Activated naive CD4-positive, alpha-beta T cell treated with anti-CD3 and anti-CD28 coated beads for 36 hours (primary cell): ENCODE measurements around the gene MACIR. TPM values are rescaled to one million over a fixed set of nuclear protein-coding genes. Genes with fewer than 3 reads are reported as not detected.

Experiments
- CTCF ChIA-PET: fragments of 350-600 bp; sonication (Branson Sonifier 250); formaldehyde crosslinking; loops from one replicate; lab custom pipeline; 2021; ENCODE audit warnings: antibody characterized with exemption; lab: Charles Lee
- DNase-seq: peaks from one replicate; pipeline ENCODE4 v3.0.0-alpha.2; 2020
- H3K27ac Mint-ChIP-seq: one replicate; pipeline ENCODE4 v1.8.0; 2021; ENCODE audit warnings: mild to moderate bottlenecking, mixed read lengths
- H3K27me3 Mint-ChIP-seq: one replicate; pipeline ENCODE4 v1.8.0; 2021; ENCODE audit warnings: low read depth, mixed read lengths
- H3K36me3 Mint-ChIP-seq: one replicate; pipeline ENCODE4 v1.8.0; 2021; ENCODE audit warnings: low read depth, mixed read lengths
- H3K4me1 Mint-ChIP-seq: one replicate; pipeline ENCODE4 v1.8.0; 2021; ENCODE audit warnings: low read depth, mixed read lengths
- H3K4me3 Mint-ChIP-seq: one replicate; pipeline ENCODE4 v1.8.0; 2021; ENCODE audit warnings: mild to moderate bottlenecking, moderate library complexity, mixed read lengths
- H3K9me3 Mint-ChIP-seq: one replicate; pipeline ENCODE4 v1.8.0; 2021; ENCODE audit warnings: mixed read lengths
- intact Hi-C: fragments of 100-400 bp; cut with micrococcal nuclease; formaldehyde crosslinking; loops from one replicate; pipeline ENCODE4 v1.15.1; 2023
- total RNA-seq, 2 experiments: library from RNA; stranded (reverse); gene quantifications; one replicate each; pipeline ENCODE4 v1.2.3, GENCODE V29; 2021

Gene MACIR
- total RNA-seq, 2 experiments from 2014 or later: 5.5 TPM

GRCh38 chr5:103272377-103272776 is 13.8 kb downstream of the MACIR start:
- no peak overlapping the region for H3K4me3 Mint-ChIP-seq

GRCh38 chr5:103273952-103274351 is 15.4 kb downstream of the MACIR start:
- H3K9me3 Mint-ChIP-seq: no peaks in the 10 kb centered on the region
- H3K4me3 Mint-ChIP-seq: no peak overlapping the region
- H3K27me3 Mint-ChIP-seq: no peaks in the 10 kb centered on the region
- CTCF ChIA-PET: no interaction called here
- peaks cover 9% of the 10 kb centered on the region for H3K36me3 Mint-ChIP-seq
- no peak overlapping the region for H3K27ac Mint-ChIP-seq
- peaks cover 8% of the 10 kb centered on the region for H3K4me1 Mint-ChIP-seq
- intact Hi-C loops: no loop called here
- no peak for DNase-seq

More at GRCh38 chr5:103272377-103272776, 13.8 kb downstream of the MACIR start:
- H3K36me3 Mint-ChIP-seq: peaks cover 14% of the 10 kb centered on the region
- no peak for DNase-seq
- H3K9me3 Mint-ChIP-seq: no peaks in the 10 kb centered on the region
- peaks cover 8% of the 10 kb centered on the region for H3K4me1 Mint-ChIP-seq
- H3K27ac Mint-ChIP-seq: no peak overlapping the region
- H3K27me3 Mint-ChIP-seq: no peaks in the 10 kb centered on the region
- intact Hi-C loops: no loop called here
- CTCF ChIA-PET: no interaction called here

GRCh38 chr5:103275851-103276250 is 17.3 kb downstream of the MACIR start:
- intact Hi-C loops: no loop called here
- no peaks in the 10 kb centered on the region for H3K27me3 Mint-ChIP-seq
- CTCF ChIA-PET: no interaction called here
- no peak for DNase-seq
- no peak overlapping the region for H3K27ac Mint-ChIP-seq
- H3K4me3 Mint-ChIP-seq: no peak overlapping the region
- H3K4me1 Mint-ChIP-seq: peaks cover 7% of the 10 kb centered on the region
- H3K9me3 Mint-ChIP-seq: no peaks in the 10 kb centered on the region
- peaks cover 7% of the 10 kb centered on the region for H3K36me3 Mint-ChIP-seq

DNA sequence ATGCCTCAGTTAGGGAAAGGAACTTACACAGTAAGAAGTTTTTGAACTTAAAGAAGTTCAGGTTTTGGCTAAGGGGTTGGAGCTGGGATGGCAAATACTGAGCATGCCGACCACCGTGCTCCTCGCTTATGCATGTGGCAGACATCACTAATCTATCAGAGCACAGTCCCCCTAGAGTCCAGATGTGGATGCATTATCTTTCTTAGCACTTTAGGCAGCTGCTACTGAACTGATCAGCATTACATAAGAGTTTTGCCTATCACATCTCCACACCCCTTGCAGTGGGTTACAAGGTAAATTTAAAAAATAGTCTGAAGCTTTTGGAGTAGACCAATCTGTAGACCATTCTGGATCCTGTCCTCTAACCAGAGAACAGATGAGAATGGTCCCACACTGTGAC is 22.4 kb downstream of the MACIR start:
- no peak overlapping the region for H3K4me3 Mint-ChIP-seq
- no peak overlapping the region for H3K27ac Mint-ChIP-seq
- H3K36me3 Mint-ChIP-seq: peaks cover 7% of the 10 kb centered on the region
- no peaks in the 10 kb centered on the region for H3K9me3 Mint-ChIP-seq
- CTCF ChIA-PET: no interaction called here
- DNase-seq: no peak
- intact Hi-C loops: no loop called here
- H3K27me3 Mint-ChIP-seq: no peaks in the 10 kb centered on the region
- no peaks in the 10 kb centered on the region for H3K4me1 Mint-ChIP-seq

GRCh38 chr5:103283120-103283519 is 24.6 kb downstream of the MACIR start:
- intact Hi-C loops: no loop called here
- H3K36me3 Mint-ChIP-seq: peaks cover 3% of the 10 kb centered on the region

DNA sequence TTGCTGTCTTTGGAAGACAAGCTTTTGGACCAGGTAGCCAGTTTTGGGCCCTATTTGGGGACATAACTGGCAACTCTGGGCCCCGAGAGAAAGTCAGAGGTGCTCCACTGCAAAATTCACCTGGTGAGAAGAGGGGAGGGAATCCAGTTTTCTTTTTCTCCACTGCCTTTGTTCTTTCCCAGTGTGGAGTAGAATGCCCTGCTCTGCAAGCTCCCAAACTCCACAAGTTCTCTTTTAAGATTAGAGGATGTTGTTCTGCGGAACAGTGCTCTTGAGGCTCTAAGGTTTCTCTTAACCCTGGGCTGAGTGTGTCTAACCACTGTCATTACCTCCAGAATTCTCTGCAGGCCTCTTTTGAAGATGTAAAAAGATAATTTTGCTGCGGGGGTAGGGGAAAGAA is 25.3 kb downstream of the MACIR start:
- Mint-ChIP-seq H3K4me3 (no peak overlapping the region), H3K4me1 (no peaks in the 10 kb centered on the region), H3K9me3 (no peaks in the 10 kb centered on the region), H3K36me3 (peaks cover 3% of the 10 kb centered on the region), H3K27me3 (no peaks in the 10 kb centered on the region), H3K27ac (no peak overlapping the region)
- no peak for DNase-seq
- CTCF ChIA-PET: no interaction called here
- intact Hi-C loops: no loop called here

More at GRCh38 chr5:103283120-103283519, 24.6 kb downstream of the MACIR start:
- Mint-ChIP-seq H3K27me3 (no peaks in the 10 kb centered on the region), H3K27ac (no peak overlapping the region), H3K9me3 (no peaks in the 10 kb centered on the region), H3K4me3 (no peak overlapping the region), H3K4me1 (no peaks in the 10 kb centered on the region)
- CTCF ChIA-PET: no interaction called here
- no peak for DNase-seq

- no peak overlapping the region for H3K27ac Mint-ChIP-seq
- no peak for DNase-seq
- H3K4me3 Mint-ChIP-seq: no peak overlapping the region
- CTCF ChIA-PET: interaction anchor here (1.6 kb wide), 1 partner anchor 54 kb away, joined by 4 read pairs; no protein-coding TSS in a partner anchor
- no peaks in the 10 kb centered on the region for H3K27me3 Mint-ChIP-seq
- intact Hi-C loops: no loop called here
- H3K36me3 Mint-ChIP-seq: peaks cover under 1% of the 10 kb centered on the region
- H3K4me1 Mint-ChIP-seq: no peaks in the 10 kb centered on the region
- no peaks in the 10 kb centered on the region for H3K9me3 Mint-ChIP-seq
Measured at GRCh38 chr5:103286622-103287021, 28.1 kb downstream of the MACIR start.

DNA sequence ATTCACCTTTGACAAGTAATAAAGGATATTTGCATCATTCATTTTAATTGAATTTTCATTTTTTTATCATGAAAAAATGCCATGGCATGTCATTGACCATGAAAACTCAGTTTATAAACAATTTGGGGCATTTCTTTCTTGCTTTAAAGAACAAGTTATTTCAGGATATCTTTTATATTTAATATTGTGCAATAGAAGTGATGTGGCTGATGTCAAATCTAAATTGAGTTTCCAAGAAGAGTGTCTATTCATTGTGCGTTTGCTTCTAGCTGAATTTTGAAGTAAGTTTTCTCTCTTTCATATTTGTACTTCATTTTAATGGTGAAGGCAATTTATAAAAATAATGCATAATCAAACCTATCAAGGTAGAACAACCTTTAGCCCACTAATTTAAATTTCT is 30.5 kb downstream of the MACIR start:
- CTCF ChIA-PET: interaction anchor here (0.7 kb wide), 2 partner anchors 42 to 83 kb away, joined by 3 read pairs; no protein-coding TSS in a partner anchor
- Mint-ChIP-seq H3K27me3 (no peaks in the 10 kb centered on the region), H3K4me1 (no peaks in the 10 kb centered on the region), H3K36me3 (no peaks in the 10 kb centered on the region), H3K4me3 (no peak overlapping the region), H3K27ac (no peak overlapping the region), H3K9me3 (no peaks in the 10 kb centered on the region)
- DNase-seq: no peak
- intact Hi-C loops: no loop called here

- intact Hi-C loops: no loop called here
- H3K36me3 Mint-ChIP-seq: no peaks in the 10 kb centered on the region
- no peaks in the 10 kb centered on the region for H3K9me3 Mint-ChIP-seq
- H3K4me1 Mint-ChIP-seq: no peaks in the 10 kb centered on the region
- H3K4me3 Mint-ChIP-seq: no peak overlapping the region
- CTCF ChIA-PET: interaction anchor here (0.7 kb wide), 2 partner anchors 12 to 692 kb away, joined by 3 read pairs; no protein-coding TSS in a partner anchor
- no peaks in the 10 kb centered on the region for H3K27me3 Mint-ChIP-seq
- no peak overlapping the region for H3K27ac Mint-ChIP-seq
- DNase-seq: no peak
Measured at GRCh38 chr5:103290846-103291245, 32.3 kb downstream of the MACIR start.

- CTCF ChIA-PET: interaction anchor here (0.7 kb wide), 1 partner anchor 13 kb away, joined by 3 read pairs; no protein-coding TSS in a partner anchor
- Mint-ChIP-seq H3K36me3 (no peaks in the 10 kb centered on the region), H3K4me3 (no peak overlapping the region), H3K4me1 (no peaks in the 10 kb centered on the region), H3K27ac (no peak overlapping the region), H3K27me3 (no peaks in the 10 kb centered on the region), H3K9me3 (no peaks in the 10 kb centered on the region)
- intact Hi-C loops: no loop called here
- DNase-seq: no peak
Measured at GRCh38 chr5:103291606-103292005, 33.0 kb downstream of the MACIR start.

DNA sequence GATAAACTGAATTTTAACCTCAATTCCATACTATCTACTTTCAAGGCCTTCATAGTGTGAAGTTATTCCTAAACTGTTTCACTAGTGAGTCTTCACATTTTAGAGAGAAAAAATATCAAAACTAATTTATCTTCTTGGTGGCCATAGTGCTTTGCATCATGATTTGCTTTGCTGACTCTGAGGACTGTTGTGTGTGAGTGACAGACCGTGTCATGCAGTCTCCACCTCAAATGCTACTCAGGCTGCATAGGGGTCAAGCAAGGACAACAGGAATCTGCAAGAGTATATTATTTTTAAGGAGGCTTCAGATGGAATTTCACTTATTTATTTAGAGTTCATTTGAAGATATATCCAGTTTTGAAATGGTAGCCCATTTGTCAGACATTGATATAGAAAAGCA is 34.5 kb downstream of the MACIR start:
- no peaks in the 10 kb centered on the region for H3K4me1 Mint-ChIP-seq
- CTCF ChIA-PET: no interaction called here
- H3K9me3 Mint-ChIP-seq: no peaks in the 10 kb centered on the region
- no peak for DNase-seq
- intact Hi-C loops: no loop called here
- H3K27me3 Mint-ChIP-seq: no peaks in the 10 kb centered on the region
- no peaks in the 10 kb centered on the region for H3K36me3 Mint-ChIP-seq
- H3K4me3 Mint-ChIP-seq: no peak overlapping the region
- H3K27ac Mint-ChIP-seq: no peak overlapping the region

DNA sequence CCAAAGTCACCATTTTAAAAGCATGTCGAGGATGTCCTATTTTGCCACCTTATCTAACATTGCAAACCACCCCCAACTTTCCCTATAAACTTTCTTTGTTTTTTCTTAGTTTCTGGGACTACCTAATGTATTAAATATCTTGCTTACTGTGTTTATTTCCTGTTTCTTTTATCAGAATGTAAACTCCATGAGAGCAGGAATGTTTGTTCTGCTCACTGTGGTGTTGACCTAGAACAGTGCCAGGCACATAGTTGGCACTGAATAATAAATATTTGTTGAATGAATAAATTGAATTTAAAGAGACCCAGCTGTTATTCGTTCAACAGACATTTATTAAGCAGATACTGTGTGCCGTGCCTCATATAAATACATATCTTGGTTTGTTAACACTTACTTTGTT is 35.2 kb downstream of the MACIR start:
- CTCF ChIA-PET: no interaction called here
- Mint-ChIP-seq H3K27ac (no peak overlapping the region), H3K4me3 (no peak overlapping the region), H3K9me3 (no peaks in the 10 kb centered on the region), H3K27me3 (no peaks in the 10 kb centered on the region), H3K36me3 (no peaks in the 10 kb centered on the region), H3K4me1 (no peaks in the 10 kb centered on the region)
- intact Hi-C loops: no loop called here
- DNase-seq: no peak

GRCh38 chr5:103294906-103295305 is 36.3 kb downstream of the MACIR start:
- Mint-ChIP-seq H3K27ac (no peak overlapping the region), H3K36me3 (no peaks in the 10 kb centered on the region), H3K4me3 (no peak overlapping the region), H3K9me3 (no peaks in the 10 kb centered on the region), H3K4me1 (no peaks in the 10 kb centered on the region), H3K27me3 (peaks cover 2% of the 10 kb centered on the region)
- CTCF ChIA-PET: no interaction called here
- DNase-seq: no peak
- intact Hi-C loops: no loop called here
